ENCODE data around the gene MCF2L.
"Not testable (repeated sequence)": the region's sequence is repeated elsewhere in the genome, so short reads cannot be mapped to it uniquely, and the experiment has no call there.

The MCF2L gene

GRCh38 chr13:113016526-113017295 is 47.7 kb downstream of the MCF2L start:
- DNase-seq: no peak

- no peak for DNase-seq
Measured at GRCh38 chr13:113017506-113018215, 48.6 kb downstream of the MCF2L start.

GRCh38 chr13:113018676-113019465 is 49.9 kb downstream of the MCF2L start:
- no peak for DNase-seq

- DNase-seq: no peak
Measured at GRCh38 chr13:113020323-113021080, 51.5 kb downstream of the MCF2L start.

GRCh38 chr13:113021391-113021790 is 52.4 kb downstream of the MCF2L start:
- no peak for DNase-seq

- DNase-seq: no peak
Measured at GRCh38 chr13:113021811-113022210, 52.8 kb downstream of the MCF2L start.

GRCh38 chr13:113022391-113022744 is 53.4 kb downstream of the MCF2L start:
- no peak for DNase-seq

- DNase-seq: no peak
Measured at GRCh38 chr13:113022745-113023574, 53.9 kb downstream of the MCF2L start.

GRCh38 chr13:113023694-113024430 is 54.8 kb downstream of the MCF2L start:
- DNase-seq: no peak

- no peak for DNase-seq
Measured at GRCh38 chr13:113024466-113024865, 55.5 kb downstream of the MCF2L start.

GRCh38 chr13:113026391-113026910 is 57.4 kb downstream of the MCF2L start:
- peak; percentile 66 for DNase-seq

- peak; percentile 22 for DNase-seq
Measured at GRCh38 chr13:113027095-113027494, 58.1 kb downstream of the MCF2L start.

GRCh38 chr13:113027566-113027965 is 58.6 kb downstream of the MCF2L start:
- no peak for DNase-seq

GRCh38 chr13:113028336-113029060 is 59.5 kb downstream of the MCF2L start:
- DNase-seq: no peak

GRCh38 chr13:113029061-113029445 is 60.0 kb downstream of the MCF2L start:
- no peak for DNase-seq

- peak; percentile 56 for DNase-seq
Measured at GRCh38 chr13:113029487-113030258, 60.7 kb downstream of the MCF2L start.

- DNase-seq: not testable (repeated sequence)
Measured at GRCh38 chr13:113030259-113030640, 61.2 kb downstream of the MCF2L start.

GRCh38 chr13:113031465-113031864 is 62.5 kb downstream of the MCF2L start:
- DNase-seq: no peak

- no peak for DNase-seq
Measured at GRCh38 chr13:113032291-113032690, 63.3 kb downstream of the MCF2L start.
